PC-3 (cell line): ENCODE measurements around the gene KLHL6. TPM values are rescaled to one million over a fixed set of nuclear protein-coding genes. Genes with fewer than 3 reads are reported as not detected.

Experiments
- ATAC-seq: fragments of 200-7000 bp; cut with Tn5 transposase; 2 replicates; pipeline ENCODE4 v1.9.1; 2020; ENCODE audit warnings: mild to moderate bottlenecking, moderate library complexity
- BruUV-seq: library from RNA; stranded (reverse); fragments of 400-500 nt; replicated peaks from 2 replicates; lab custom pipeline; 2021; lab: Mats Ljungman, UMichigan
- CTCF ChIA-PET: fragments of 300-600 bp; sonication (Branson Sonifier 250); formaldehyde crosslinking; loops from one replicate; lab custom pipeline; 2022; ENCODE audit warnings: antibody characterized with exemption; lab: Charles Lee
- POLR2A ChIA-PET: fragments of 300-600 bp; sonication (Branson Sonifier 250); formaldehyde crosslinking; loops from one replicate; lab custom pipeline; 2022; ENCODE audit warnings: antibody characterized with exemption; ENCODE audit not compliant: unreplicated experiment; lab: Charles Lee
- DNase-seq: peaks from one replicate; pipeline ENCODE4 v3.0.0-alpha.2; 2015
- H2AFZ ChIP-seq: fragments of 300-600 bp; sonication (generic); 2 replicates; pipeline ENCODE4 v1.6.0; 2016; ENCODE audit warnings: antibody characterized with exemption, low read length
- H3F3A ChIP-seq: fragments of 300-600 bp; sonication (generic); one replicate; pipeline ENCODE4 v1.6.0; 2017; ENCODE audit warnings: antibody characterized with exemption, low read length, control low read depth, mild to moderate bottlenecking; ENCODE audit not compliant: unreplicated experiment
- H3K27ac ChIP-seq: fragments of 300-600 bp; sonication (generic); 2 replicates; pipeline ENCODE4 v1.5.1; 2016; ENCODE audit warnings: mild to moderate bottlenecking, low read length
- H3K27me3 ChIP-seq: fragments of 300-600 bp; sonication (generic); 2 replicates; pipeline ENCODE4 v1.6.1; 2016; ENCODE audit warnings: low read length, mixed read lengths
- H3K36me3 ChIP-seq: fragments of 300-600 bp; sonication (generic); 2 replicates; pipeline ENCODE4 v1.6.1; 2016; ENCODE audit warnings: low read depth, mixed run types, low read length, mixed read lengths
- H3K4me1 ChIP-seq: fragments of 300-600 bp; sonication (generic); 2 replicates; pipeline ENCODE4 v1.5.1; 2016; ENCODE audit warnings: low read length; ENCODE audit not compliant: insufficient read depth
- H3K4me2 ChIP-seq: fragments of 300-600 bp; sonication (generic); 2 replicates; pipeline ENCODE4 v1.6.0; 2016; ENCODE audit warnings: low read length
- H3K4me3 ChIP-seq: fragments of 300-600 bp; sonication (generic); 2 replicates; pipeline ENCODE4 v1.5.1; 2016; ENCODE audit warnings: mild to moderate bottlenecking, low read length, mixed read lengths
- H3K79me2 ChIP-seq: fragments of 300-600 bp; sonication (generic); 2 replicates; pipeline ENCODE4 v1.6.1; 2017; ENCODE audit warnings: low read length, mixed read lengths
- H3K9ac ChIP-seq: fragments of 300-600 bp; sonication (generic); 2 replicates; pipeline ENCODE4 v1.6.0; 2016; ENCODE audit warnings: mild to moderate bottlenecking, low read length
- H3K9me2 ChIP-seq: fragments of 300-600 bp; sonication (generic); replicated peaks from 2 replicates; pipeline ENCODE4 v1.6.1; 2016; ENCODE audit warnings: mixed run types, low read length, mixed read lengths
- H3K9me3 ChIP-seq: fragments of 300-600 bp; sonication (generic); 2 replicates; pipeline ENCODE4 v1.6.1; 2016; ENCODE audit warnings: low read length, mixed read lengths
- H4K20me1 ChIP-seq: fragments of 300-600 bp; sonication (generic); 2 replicates; pipeline ENCODE4 v1.6.1; 2016; ENCODE audit warnings: low read length, mixed read lengths
- CTCF ChIP-seq: fragments of 300-600 bp; sonication (generic); conservative IDR thresholded peaks from 2 replicates; pipeline ENCODE4 v1.5.1; 2017; ENCODE audit warnings: antibody characterized with exemption, low read depth, mild to moderate bottlenecking, low read length
- EZH2 ChIP-seq: fragments of 300-600 bp; sonication (generic); IDR thresholded peaks from one replicate; pipeline ENCODE4 v1.6.1; 2017; ENCODE audit warnings: antibody characterized with exemption, mild to moderate bottlenecking, low read length; ENCODE audit not compliant: unreplicated experiment
- EZH2phosphoT487 ChIP-seq: fragments of 300-600 bp; sonication (generic); IDR thresholded peaks from 2 replicates; pipeline ENCODE4 v1.6.1; 2018; ENCODE audit warnings: mild to moderate bottlenecking, antibody characterized with exemption, low read length, borderline replicate concordance
- intact Hi-C: fragments of 100-400 bp; cut with micrococcal nuclease; formaldehyde crosslinking; loops from 2 replicates; pipeline ENCODE4 v1.9.0; 2023
- total RNA-seq: library from RNA; depleted of rRNA; stranded (reverse); fragments of >200 nt; gene quantifications from 2 replicates; pipeline ENCODE4 v1.2.3, GENCODE V29; 2014

The KLHL6 gene
- total RNA-seq, 1 experiment from 2014 or later: not detected

GRCh38 chr3:183503746-183504145 is 51.8 kb downstream of the KLHL6 start:
- BruUV-seq: no TSS peak
- Histone ChIP-seq H3K27me3 (no peaks in the 10 kb centered on the region), H3F3A (no peaks in the 10 kb centered on the region), H3K9me3 (no peaks in the 10 kb centered on the region), H4K20me1 (no peaks in the 10 kb centered on the region), H3K27ac (no peak overlapping the region), H3K36me3 (no peaks in the 10 kb centered on the region), H3K4me2 (no peak overlapping the region), H2AFZ (no peak overlapping the region), H3K79me2 (no peaks in the 10 kb centered on the region), H3K9ac (no peak overlapping the region), H3K4me3 (no peak overlapping the region), H3K4me1 (no peaks in the 10 kb centered on the region), H3K9me2 (no peaks in the 10 kb centered on the region)
- CTCF ChIA-PET: interaction anchor here (1.7 kb wide), 1 partner anchor 263 kb away, joined by 15 read pairs; no protein-coding TSS in a partner anchor
- POLR2A ChIA-PET: no interaction called here
- TF ChIP-seq EZH2phosphoT487: no peak
- no peak for TF ChIP-seq CTCF
- no peak for TF ChIP-seq EZH2
- intact Hi-C loops: no loop called here
- ATAC-seq: no peak
- no peak for DNase-seq

- intact Hi-C loops: loop anchor here (1.0 kb wide), 1 partner anchor 265 kb away; no protein-coding TSS in a partner anchor
- H3K4me1 ChIP-seq: no peaks in the 10 kb centered on the region
- CTCF ChIA-PET: interaction anchor here (0.9 to 1.7 kb wide), 3 partner anchors 17 to 265 kb away, joined by 3 to 15 read pairs (median 6); no protein-coding TSS in a partner anchor
- H3F3A ChIP-seq: no peaks in the 10 kb centered on the region
- H3K79me2 ChIP-seq: no peaks in the 10 kb centered on the region
- no peaks in the 10 kb centered on the region for H3K36me3 ChIP-seq
- H3K9ac ChIP-seq: no peak overlapping the region
- H3K27ac ChIP-seq: no peak overlapping the region
- TF ChIP-seq CTCF: peak; percentile 60
- TF ChIP-seq EZH2: no peak
- H2AFZ ChIP-seq: no peak overlapping the region
- POLR2A ChIA-PET: interaction anchor here (0.6 kb wide), 1 partner anchor 207 kb away, joined by 3 read pairs; no protein-coding TSS in a partner anchor
- no peaks in the 10 kb centered on the region for H3K27me3 ChIP-seq
- ATAC-seq (peak; percentile 94), DNase-seq (peak; percentile 52)
- no peak overlapping the region for H3K4me3 ChIP-seq
- no peak overlapping the region for H3K4me2 ChIP-seq
- no peaks in the 10 kb centered on the region for H3K9me2 ChIP-seq
- no peaks in the 10 kb centered on the region for H4K20me1 ChIP-seq
- no peaks in the 10 kb centered on the region for H3K9me3 ChIP-seq
- no TSS peak for BruUV-seq
Observed at GRCh38 chr3:183502237-183503181, 53.0 kb downstream of the KLHL6 start.
